Medulla oblongata (tissue), 1 donor: Measurements from ENCODE around the gene PTPRT.

Source experiments
- DNase-seq: peaks from one replicate; pipeline ENCODE4 v3.0.0-alpha.2; 2015; ENCODE audit errors: extremely low spot score

Gene PTPRT

GRCh38 chr20:42051921-42052320 is 1137.8 kb downstream of the PTPRT start:
- DNase-seq, result no peak

- no peak for DNase-seq
Observed at GRCh38 chr20:42046371-42047085, 1143.2 kb downstream of the PTPRT start.

- DNase-seq, result no peak
Observed at GRCh38 chr20:42043921-42044320, 1145.8 kb downstream of the PTPRT start.

- DNase-seq, result no peak
Observed at GRCh38 chr20:42041000-42041565, 1148.6 kb downstream of the PTPRT start.

GRCh38 chr20:42027746-42028268 is 1161.9 kb downstream of the PTPRT start:
- DNase-seq, result no peak

GRCh38 chr20:42026599-42026998 is 1163.1 kb downstream of the PTPRT start:
- no peak for DNase-seq

GRCh38 chr20:42024653-42025052 is 1165.1 kb downstream of the PTPRT start:
- peak; percentile 7 for DNase-seq
